Measurements from ENCODE around the gene GLT8D1. TPM values are rescaled to one million over a fixed set of nuclear protein-coding genes. Genes with fewer than 3 reads are reported as not detected.
"Not testable (repeated sequence)": the region's sequence is repeated elsewhere in the genome, so short reads cannot be mapped to it uniquely, and the experiment has no call there.

Gene GLT8D1
- 76.7 TPM for polyA plus RNA-seq (2013, experiment 1 of 2; ENCODE audit: insufficient read length)
- 90.6 TPM for polyA plus RNA-seq (2013, experiment 2 of 2; ENCODE audit: insufficient read length)

- DNase-seq, result peak; percentile 87
These were observed at the start of gene GLT8D1, which contains the start of gene SPCS1 for GRCh38 chr3:52705688-52706686. Gene GLT8D1, minus strand, starts transcription at chr3:52705791. Its CDS starts 5,331 bp downstream, at chr3:52700460. Gene SPCS1, plus strand, starts transcription at chr3:52706106. Its CDS starts 141 bp downstream, at chr3:52706247.

GRCh38 chr3:52754373-52754772, 48.8 kb upstream of the GLT8D1 start:
- DNase-seq, result no peak

- DNase-seq, result no peak
These were observed 46.6 kb upstream of the GLT8D1 start for GRCh38 chr3:52752045-52752660.

GRCh38 chr3:52743721-52744120, 38.1 kb upstream of the GLT8D1 start:
- no peak for DNase-seq

- DNase-seq, result no peak
These were observed 37.6 kb upstream of the GLT8D1 start for GRCh38 chr3:52743152-52743551.

- DNase-seq, result peak; percentile 22
These were observed 36.9 kb upstream of the GLT8D1 start for GRCh38 chr3:52742418-52743041.

GRCh38 chr3:52739730-52740129, 34.1 kb upstream of the GLT8D1 start:
- no peak for DNase-seq

GRCh38 chr3:52733256-52733891, 27.8 kb upstream of the GLT8D1 start:
- no peak for DNase-seq

- DNase-seq, result no peak
These were observed 26.0 kb upstream of the GLT8D1 start for GRCh38 chr3:52731590-52731989.

- no peak for DNase-seq
These were observed 25.1 kb upstream of the GLT8D1 start for GRCh38 chr3:52730681-52731080.

- DNase-seq, result not testable (repeated sequence)
These were observed 23.2 kb upstream of the GLT8D1 start for GRCh38 chr3:52728753-52729152.

GRCh38 chr3:52724511-52724910, 18.9 kb upstream of the GLT8D1 start:
- DNase-seq, result no peak

GRCh38 chr3:52723935-52724334, 18.3 kb upstream of the GLT8D1 start:
- no peak for DNase-seq

- no peak for DNase-seq
These were observed 16.9 kb upstream of the GLT8D1 start for GRCh38 chr3:52722491-52722890.

GRCh38 chr3:52721730-52722008, 16.1 kb upstream of the GLT8D1 start:
- no peak for DNase-seq

GRCh38 chr3:52721002-52721729, 15.6 kb upstream of the GLT8D1 start:
- DNase-seq, result no peak

- DNase-seq, result no peak
These were observed 14.0 kb upstream of the GLT8D1 start for GRCh38 chr3:52719618-52720017.

- DNase-seq, result no peak
These were observed 10.2 kb upstream of the GLT8D1 start for GRCh38 chr3:52715714-52716305.

- no peak for DNase-seq
These were observed 9.0 kb upstream of the GLT8D1 start for GRCh38 chr3:52714335-52715302.

All from fibroblast of skin of back (primary cell).